ENCODE results near the gene PTMS. TPM values are rescaled to one million over a fixed set of nuclear protein-coding genes. Genes with fewer than 3 reads are reported as not detected.

PTMS gene
- total and polyA plus RNA-seq, 2 of the 13 experiments (the other 11 are each of a cell fraction or from before 2014, with no cell fraction given): 40.5 to 82.4 TPM

DNA sequence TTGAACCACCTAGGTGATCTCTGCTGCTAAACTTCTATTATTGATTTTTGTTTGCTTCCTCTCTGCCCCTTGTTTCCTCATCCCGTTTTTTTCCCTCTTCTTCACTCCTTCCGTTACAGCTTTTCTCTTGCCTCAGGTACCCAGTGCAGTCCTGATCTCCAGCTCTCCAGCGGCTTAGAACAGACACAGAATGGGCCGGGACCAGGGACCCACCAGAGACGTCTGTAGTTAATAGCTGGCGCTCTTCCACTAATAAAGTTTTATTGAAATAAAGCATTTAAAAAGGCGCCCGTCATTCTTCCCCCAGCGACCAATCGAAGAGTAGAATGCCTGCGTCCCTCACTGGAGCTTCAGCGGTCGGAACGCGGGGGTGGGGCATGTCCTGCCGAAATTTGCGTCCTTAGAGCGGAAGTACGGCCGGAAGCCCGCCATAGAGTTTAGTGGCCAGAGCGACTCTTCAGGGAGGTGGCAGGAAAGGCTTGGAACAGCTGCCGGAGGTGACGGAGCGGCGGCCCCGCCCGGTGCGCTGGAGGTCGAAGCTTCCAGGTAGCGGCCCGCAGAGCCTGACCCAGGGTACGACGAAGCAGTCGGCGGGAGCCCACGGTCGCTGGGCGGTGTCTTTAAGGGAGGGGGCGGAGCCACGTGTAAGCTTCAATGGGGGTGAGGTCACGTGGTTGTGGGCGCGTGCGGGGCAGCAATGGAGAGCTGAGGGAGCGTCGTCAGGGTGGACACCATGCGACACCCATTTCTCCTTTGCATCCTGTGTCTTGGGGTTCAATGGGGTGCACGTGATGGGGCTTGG, 42.4 kb upstream of the PTMS start, which contains the start of gene COPS7A (continued):
- TF ChIP-seq, protein P1, sequence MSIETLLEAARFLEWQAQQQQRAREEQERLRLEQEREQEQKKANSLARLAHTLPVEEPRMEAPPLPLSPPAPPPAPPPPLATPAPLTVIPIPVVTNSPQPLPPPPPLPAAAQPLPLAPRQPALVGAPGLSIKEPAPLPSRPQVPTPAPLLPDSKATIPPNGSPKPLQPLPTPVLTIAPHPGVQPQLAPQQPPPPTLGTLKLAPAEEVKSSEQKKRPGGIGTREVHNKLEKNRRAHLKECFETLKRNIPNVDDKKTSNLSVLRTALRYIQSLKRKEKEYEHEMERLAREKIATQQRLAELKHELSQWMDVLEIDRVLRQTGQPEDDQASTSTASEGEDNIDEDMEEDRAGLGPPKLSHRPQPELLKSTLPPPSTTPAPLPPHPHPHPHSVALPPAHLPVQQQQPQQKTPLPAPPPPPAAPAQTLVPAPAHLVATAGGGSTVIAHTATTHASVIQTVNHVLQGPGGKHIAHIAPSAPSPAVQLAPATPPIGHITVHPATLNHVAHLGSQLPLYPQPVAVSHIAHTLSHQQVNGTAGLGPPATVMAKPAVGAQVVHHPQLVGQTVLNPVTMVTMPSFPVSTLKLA (IDR thresholded peaks at IDR 0.05): peak; percentile 97
- TF ChIP-seq BCL6 (CRISPR knock-in tag; IDR thresholded peaks at IDR 0.05): no peak; the same call in 1 of the 2 replicates
- TF ChIP-seq, protein P2, sequence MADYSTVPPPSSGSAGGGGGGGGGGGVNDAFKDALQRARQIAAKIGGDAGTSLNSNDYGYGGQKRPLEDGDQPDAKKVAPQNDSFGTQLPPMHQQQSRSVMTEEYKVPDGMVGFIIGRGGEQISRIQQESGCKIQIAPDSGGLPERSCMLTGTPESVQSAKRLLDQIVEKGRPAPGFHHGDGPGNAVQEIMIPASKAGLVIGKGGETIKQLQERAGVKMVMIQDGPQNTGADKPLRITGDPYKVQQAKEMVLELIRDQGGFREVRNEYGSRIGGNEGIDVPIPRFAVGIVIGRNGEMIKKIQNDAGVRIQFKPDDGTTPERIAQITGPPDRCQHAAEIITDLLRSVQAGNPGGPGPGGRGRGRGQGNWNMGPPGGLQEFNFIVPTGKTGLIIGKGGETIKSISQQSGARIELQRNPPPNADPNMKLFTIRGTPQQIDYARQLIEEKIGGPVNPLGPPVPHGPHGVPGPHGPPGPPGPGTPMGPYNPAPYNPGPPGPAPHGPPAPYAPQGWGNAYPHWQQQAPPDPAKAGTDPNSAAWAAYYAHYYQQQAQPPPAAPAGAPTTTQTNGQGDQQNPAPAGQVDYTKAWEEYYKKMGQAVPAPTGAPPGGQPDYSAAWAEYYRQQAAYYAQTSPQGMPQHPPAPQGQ (CRISPR knock-in tag; IDR thresholded peaks at IDR 0.05; ENCODE audit: borderline replicate concordance): no peak
- TF ChIP-seq, protein P3, sequence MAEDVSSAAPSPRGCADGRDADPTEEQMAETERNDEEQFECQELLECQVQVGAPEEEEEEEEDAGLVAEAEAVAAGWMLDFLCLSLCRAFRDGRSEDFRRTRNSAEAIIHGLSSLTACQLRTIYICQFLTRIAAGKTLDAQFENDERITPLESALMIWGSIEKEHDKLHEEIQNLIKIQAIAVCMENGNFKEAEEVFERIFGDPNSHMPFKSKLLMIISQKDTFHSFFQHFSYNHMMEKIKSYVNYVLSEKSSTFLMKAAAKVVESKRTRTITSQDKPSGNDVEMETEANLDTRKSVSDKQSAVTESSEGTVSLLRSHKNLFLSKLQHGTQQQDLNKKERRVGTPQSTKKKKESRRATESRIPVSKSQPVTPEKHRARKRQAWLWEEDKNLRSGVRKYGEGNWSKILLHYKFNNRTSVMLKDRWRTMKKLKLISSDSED (CRISPR knock-in tag; IDR thresholded peaks at IDR 0.05): 0 out of 2 replicates have a peak, but pooled peaks have one; percentile 22
- peak; percentile 33; the same call in 1 of the 2 replicates for TF ChIP-seq NFIC (IDR thresholded peaks at IDR 0.05; ENCODE audit: low read length)
- 0 out of 2 replicates have a peak, but pooled peaks have one; percentile 68 for TF ChIP-seq AHR (CRISPR knock-in tag; IDR thresholded peaks at IDR 0.05)
- TF ChIP-seq POLR2A (IDR thresholded peaks at IDR 0.05; ENCODE audit: insufficient read depth in 1 of 2, low read depth in 2 of 2, low read length in 2 of 2): peak; percentile 68 to 85
- no peak; the same call in 1 of the 2 replicates for TF ChIP-seq ZNF670 (CRISPR knock-in tag; IDR thresholded peaks at IDR 0.05; ENCODE audit: borderline replicate concordance)
- TF ChIP-seq, protein P4, sequence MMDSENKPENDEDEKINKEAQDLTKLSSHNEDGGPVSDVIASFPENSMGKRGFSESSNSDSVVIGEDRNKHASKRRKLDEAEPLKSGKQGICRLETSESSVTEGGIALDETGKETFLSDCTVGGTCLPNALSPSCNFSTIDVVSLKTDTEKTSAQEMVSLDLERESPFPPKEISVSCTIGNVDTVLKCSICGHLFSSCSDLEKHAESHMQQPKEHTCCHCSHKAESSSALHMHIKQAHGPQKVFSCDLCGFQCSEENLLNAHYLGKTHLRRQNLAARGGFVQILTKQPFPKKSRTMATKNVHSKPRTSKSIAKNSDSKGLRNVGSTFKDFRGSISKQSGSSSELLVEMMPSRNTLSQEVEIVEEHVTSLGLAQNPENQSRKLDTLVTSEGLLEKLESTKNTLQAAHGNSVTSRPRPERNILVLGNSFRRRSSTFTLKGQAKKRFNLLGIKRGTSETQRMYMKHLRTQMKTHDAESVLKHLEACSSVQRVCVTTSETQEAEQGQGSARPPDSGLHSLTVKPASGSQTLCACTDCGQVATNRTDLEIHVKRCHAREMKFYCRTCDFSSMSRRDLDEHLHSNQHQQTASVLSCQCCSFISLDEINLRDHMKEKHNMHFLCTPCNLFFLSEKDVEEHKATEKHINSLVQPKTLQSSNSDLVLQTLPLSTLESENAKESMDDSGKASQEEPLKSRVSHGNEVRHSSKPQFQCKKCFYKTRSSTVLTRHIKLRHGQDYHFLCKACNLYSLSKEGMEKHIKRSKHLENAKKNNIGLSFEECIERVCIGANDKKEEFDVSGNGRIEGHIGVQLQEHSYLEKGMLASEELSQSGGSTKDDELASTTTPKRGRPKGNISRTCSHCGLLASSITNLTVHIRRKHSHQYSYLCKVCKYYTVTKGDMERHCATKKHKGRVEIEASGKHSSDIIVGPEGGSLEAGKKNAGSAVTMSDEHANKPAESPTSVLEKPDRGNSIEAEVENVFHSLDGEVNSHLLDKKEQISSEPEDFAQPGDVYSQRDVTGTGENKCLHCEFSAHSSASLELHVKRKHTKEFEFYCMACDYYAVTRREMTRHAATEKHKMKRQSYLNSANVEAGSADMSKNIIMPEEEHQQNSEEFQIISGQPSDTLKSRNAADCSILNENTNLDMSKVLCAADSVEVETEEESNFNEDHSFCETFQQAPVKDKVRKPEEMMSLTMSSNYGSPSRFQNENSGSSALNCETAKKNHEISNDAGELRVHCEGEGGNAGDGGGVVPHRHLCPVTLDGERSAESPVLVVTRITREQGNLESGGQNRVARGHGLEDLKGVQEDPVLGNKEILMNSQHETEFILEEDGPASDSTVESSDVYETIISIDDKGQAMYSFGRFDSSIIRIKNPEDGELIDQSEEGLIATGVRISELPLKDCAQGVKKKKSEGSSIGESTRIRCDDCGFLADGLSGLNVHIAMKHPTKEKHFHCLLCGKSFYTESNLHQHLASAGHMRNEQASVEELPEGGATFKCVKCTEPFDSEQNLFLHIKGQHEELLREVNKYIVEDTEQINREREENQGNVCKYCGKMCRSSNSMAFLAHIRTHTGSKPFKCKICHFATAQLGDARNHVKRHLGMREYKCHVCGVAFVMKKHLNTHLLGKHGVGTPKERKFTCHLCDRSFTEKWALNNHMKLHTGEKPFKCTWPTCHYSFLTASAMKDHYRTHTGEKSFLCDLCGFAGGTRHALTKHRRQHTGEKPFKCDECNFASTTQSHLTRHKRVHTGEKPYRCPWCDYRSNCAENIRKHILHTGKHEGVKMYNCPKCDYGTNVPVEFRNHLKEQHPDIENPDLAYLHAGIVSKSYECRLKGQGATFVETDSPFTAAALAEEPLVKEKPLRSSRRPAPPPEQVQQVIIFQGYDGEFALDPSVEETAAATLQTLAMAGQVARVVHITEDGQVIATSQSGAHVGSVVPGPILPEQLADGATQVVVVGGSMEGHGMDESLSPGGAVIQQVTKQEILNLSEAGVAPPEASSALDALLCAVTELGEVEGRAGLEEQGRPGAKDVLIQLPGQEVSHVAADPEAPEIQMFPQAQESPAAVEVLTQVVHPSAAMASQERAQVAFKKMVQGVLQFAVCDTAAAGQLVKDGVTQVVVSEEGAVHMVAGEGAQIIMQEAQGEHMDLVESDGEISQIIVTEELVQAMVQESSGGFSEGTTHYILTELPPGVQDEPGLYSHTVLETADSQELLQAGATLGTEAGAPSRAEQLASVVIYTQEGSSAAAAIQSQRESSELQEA (CRISPR knock-in tag; IDR thresholded peaks at IDR 0.05; ENCODE audit: not compliant biosample characterization): peak; percentile 54
- TF ChIP-seq ASH2L (IDR thresholded peaks at IDR 0.05; ENCODE audit: insufficient read length, low read depth, low read length): peak; percentile 79
- TF ChIP-seq ZNF367 (CRISPR knock-in tag; IDR thresholded peaks at IDR 0.05; ENCODE audit: borderline replicate concordance): 0 out of 2 replicates have a peak, but pooled peaks have one; percentile 63
- TF ChIP-seq ZBTB3 (CRISPR knock-in tag; IDR thresholded peaks at IDR 0.05; ENCODE audit: borderline replicate concordance, low read depth): no peak
- peak; percentile 83; the same call in 1 of the 2 replicates for TF ChIP-seq SP5 (CRISPR knock-in tag; IDR thresholded peaks at IDR 0.05; ENCODE audit: borderline replicate concordance, low read depth)

Measured in HepG2 (cell line).